Renal cortex interstitium (tissue), 11 donors: Measurements from ENCODE around the gene KDM5C. TPM values are rescaled to one million over a fixed set of nuclear protein-coding genes. Genes with fewer than 3 reads are reported as not detected.

Source experiments
- DNase-seq, 11 donors: peaks; one replicate each; pipeline ENCODE4 v3.0.0-alpha.2; 2013; ENCODE audit warnings: low read depth in 9 of 11, low spot score in 4 of 11; ENCODE audit errors: extremely low read depth in 1 of 11
- polyA plus RNA-seq, 3 donors: library from polyadenylated mRNA; unstranded; fragments of 120-200 nt; gene quantifications; one replicate each; pipeline ENCODE4 v1.2.1, GENCODE V29; 2013; ENCODE audit not compliant: insufficient read length in 3 of 3

Gene KDM5C
- polyA plus RNA-seq, 3 donors = 72.0 to 105 (median 78.0) TPM

DNA sequence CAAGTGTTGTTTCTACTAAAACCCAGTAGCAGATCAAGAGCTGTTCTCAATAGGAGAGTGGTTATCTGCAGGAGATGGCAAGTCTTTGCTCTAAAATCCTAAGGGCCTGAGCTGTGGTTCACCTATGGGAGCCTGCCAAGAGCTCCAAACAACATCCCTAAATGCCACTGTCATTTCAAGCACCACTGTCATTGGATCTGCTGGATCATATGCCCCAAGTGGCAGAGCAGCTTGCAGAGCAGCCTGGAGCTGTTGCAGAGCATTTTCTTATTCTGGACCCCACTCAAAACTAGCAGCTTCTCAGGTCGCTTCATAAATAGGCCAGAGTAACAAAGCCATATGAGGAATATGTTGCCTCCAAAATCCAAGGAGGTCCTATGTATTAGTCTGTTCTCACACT lies 71.4 kb downstream of the KDM5C start:
- DNase-seq = no peak

Other genes with a start within 250 kb of the KDM5C start
- gene GPR173, start 176.4 kb downstream of the KDM5C start, polyA plus RNA-seq = 10 to 100 TPM; 15.6 to 25.9 (median 16.1) TPM
- 10 to 100 TPM; 30.0 to 39.3 (median 33.4) TPM for gene TSPYL2, start 142.8 kb downstream of the KDM5C start, polyA plus RNA-seq
- gene KANTR, start 131.1 kb downstream of the KDM5C start, polyA plus RNA-seq = 10 to 100 TPM; 11.9 to 17.2 (median 14.2) TPM
- 10 to 100 TPM; 12.9 to 21.1 (median 15.3) TPM for gene IQSEC2, start 56.4 kb upstream of the KDM5C start, polyA plus RNA-seq
- 100 to 1,000 TPM; 108 to 120 (median 117) TPM for gene SMC1A, start 197.4 kb upstream of the KDM5C start, polyA plus RNA-seq
- gene RIBC1, start 197.7 kb upstream of the KDM5C start, polyA plus RNA-seq = 1 to 10 TPM; 4.9 to 5.3 (median 5.2) TPM
- gene HSD17B10, start 209.2 kb upstream of the KDM5C start, polyA plus RNA-seq = 100 to 1,000 TPM; 101 to 118 (median 102) TPM